WTC11 (cell line): Measurements from ENCODE around the gene ATL3. TPM values are rescaled to one million over a fixed set of nuclear protein-coding genes. Genes with fewer than 3 reads are reported as not detected.

Experiments used
- ATAC-seq: fragments of 200-7000 bp; cut with Tn5 transposase; 2 replicates; pipeline ENCODE4 v1.10.0; 2021; ENCODE audit warnings: mild to moderate bottlenecking, moderate library complexity
- CTCF ChIA-PET: fragments of 300-600 bp; sonication (Branson Sonifier 250); formaldehyde crosslinking; loops from one replicate; lab custom pipeline; 2021; ENCODE audit warnings: antibody characterized with exemption; lab: Charles Lee
- POLR2A ChIA-PET: fragments of 350-600 bp; sonication (Branson Sonifier 250); formaldehyde crosslinking; loops from one replicate; lab custom pipeline; 2021; ENCODE audit warnings: antibody characterized with exemption; lab: Charles Lee
- DNase-seq: peaks from one replicate; pipeline ENCODE4 v3.0.0; 2021; ENCODE audit warnings: low spot score
- H3K27ac Mint-ChIP-seq: 2 replicates; pipeline ENCODE4 v1.8.0; 2021; ENCODE audit warnings: mixed read lengths
- H3K27me3 Mint-ChIP-seq: 2 replicates; pipeline ENCODE4 v1.8.0; 2021; ENCODE audit warnings: low read depth, mild to moderate bottlenecking, moderate library complexity, mixed read lengths
- H3K36me3 Mint-ChIP-seq: 2 replicates; pipeline ENCODE4 v1.8.0; 2021; ENCODE audit warnings: mixed read lengths
- H3K4me1 Mint-ChIP-seq: 2 replicates; pipeline ENCODE4 v1.8.0; 2022; ENCODE audit warnings: mixed read lengths
- H3K4me3 Mint-ChIP-seq: 2 replicates; pipeline ENCODE4 v1.8.0; 2021; ENCODE audit warnings: mild to moderate bottlenecking, moderate library complexity, mixed read lengths
- H3K9me3 Mint-ChIP-seq: 2 replicates; pipeline ENCODE4 v1.8.0; 2021; ENCODE audit warnings: mixed read lengths
- ATF1 ChIP-seq: sonication (generic); formaldehyde crosslinking; IDR thresholded peaks from 2 replicates; pipeline ENCODE4 v1.8.1; 2023; ENCODE audit warnings: mild to moderate bottlenecking, moderate library complexity, missing genetic modification reagents
- ATF2 ChIP-seq: sonication (generic); formaldehyde crosslinking; IDR thresholded peaks from 2 replicates; pipeline ENCODE4 v1.8.1; 2022; ENCODE audit warnings: low read depth, missing genetic modification reagents, borderline replicate concordance
- ELF4 ChIP-seq: sonication (generic); formaldehyde crosslinking; IDR thresholded peaks from 2 replicates; pipeline ENCODE4 v1.8.1; 2022; ENCODE audit warnings: low read depth, mild to moderate bottlenecking, moderate library complexity, missing genetic modification reagents
- ESRRA ChIP-seq: sonication (generic); formaldehyde crosslinking; IDR thresholded peaks from 2 replicates; pipeline ENCODE4 v1.8.1; 2022; ENCODE audit warnings: mild to moderate bottlenecking, missing genetic modification reagents, borderline replicate concordance
- FOXP1 ChIP-seq: sonication (generic); formaldehyde crosslinking; IDR thresholded peaks from 2 replicates; pipeline ENCODE4 v1.8.0; 2022; ENCODE audit warnings: missing genetic modification reagents, mild to moderate bottlenecking, moderate library complexity, borderline replicate concordance
- NR1H2 ChIP-seq: sonication (generic); formaldehyde crosslinking; IDR thresholded peaks from 2 replicates; pipeline ENCODE4 v1.9.0; 2021; ENCODE audit warnings: mild to moderate bottlenecking, moderate library complexity, missing genetic modification reagents
- NR2C2 ChIP-seq: sonication (generic); formaldehyde crosslinking; IDR thresholded peaks from 2 replicates; pipeline ENCODE4 v1.8.0; 2022; ENCODE audit warnings: mild to moderate bottlenecking, missing genetic modification reagents
- RORB ChIP-seq: fragments of 250-450 bp; sonication (Bioruptor Pico); IDR thresholded peaks from 2 replicates; pipeline ENCODE4 v1.9.0; 2021; ENCODE audit warnings: mild to moderate bottlenecking
- SMAD3 ChIP-seq: sonication (generic); formaldehyde crosslinking; IDR thresholded peaks from 2 replicates; pipeline ENCODE4 v1.8.0; 2022; ENCODE audit warnings: missing genetic modification reagents, mild to moderate bottlenecking, borderline replicate concordance
- USF1 ChIP-seq: sonication (generic); formaldehyde crosslinking; IDR thresholded peaks from 2 replicates; pipeline ENCODE4 v1.8.0; 2022; ENCODE audit warnings: mild to moderate bottlenecking, missing genetic modification reagents
- ZMAT4 ChIP-seq: fragments of 250-450 bp; sonication (Bioruptor Pico); IDR thresholded peaks from 2 replicates; pipeline ENCODE4 v1.9.0; 2021; ENCODE audit warnings: mild to moderate bottlenecking
- ZNF121 ChIP-seq: sonication (generic); formaldehyde crosslinking; IDR thresholded peaks from 2 replicates; pipeline ENCODE4 v1.8.0; 2023; ENCODE audit warnings: missing genetic modification reagents
- ZNF263 ChIP-seq: sonication (generic); formaldehyde crosslinking; IDR thresholded peaks from 2 replicates; pipeline ENCODE4 v1.8.1; 2022; ENCODE audit warnings: low read depth, mild to moderate bottlenecking, moderate library complexity, missing genetic modification reagents
- ZNF317 ChIP-seq: sonication (generic); formaldehyde crosslinking; IDR thresholded peaks from 2 replicates; pipeline ENCODE4 v1.8.1; 2023; ENCODE audit warnings: low read depth, mild to moderate bottlenecking, moderate library complexity, missing genetic modification reagents, borderline replicate concordance
- ZNF425 ChIP-seq: fragments of 250-450 bp; sonication (Bioruptor Pico); conservative IDR thresholded peaks from 2 replicates; pipeline ENCODE4 v1.9.0; 2021; ENCODE audit warnings: mild to moderate bottlenecking
- ZSCAN18 ChIP-seq: fragments of 250-450 bp; sonication (Bioruptor Pico); IDR thresholded peaks from 2 replicates; pipeline ENCODE4 v2.1.2; 2022; ENCODE audit warnings: mild to moderate bottlenecking, moderate library complexity
- total RNA-seq: library from RNA; stranded (reverse); gene quantifications from 3 replicates; pipeline ENCODE4 v1.2.3, GENCODE V29; 2021
- TF ChIP-seq, protein P1 (sequence below): sonication (generic); formaldehyde crosslinking; IDR thresholded peaks from 2 replicates; pipeline ENCODE4 v1.8.1; 2022; ENCODE audit warnings: missing genetic modification reagents, borderline replicate concordance
- TF ChIP-seq, protein P2 (sequence below): sonication (generic); formaldehyde crosslinking; conservative IDR thresholded peaks from 2 replicates; pipeline ENCODE4 v1.8.1; 2023; ENCODE audit warnings: mild to moderate bottlenecking, low read depth, missing genetic modification reagents, moderate library complexity

The ATL3 gene
- total RNA-seq, 1 experiment from 2014 or later = 32.1 TPM

DNA sequence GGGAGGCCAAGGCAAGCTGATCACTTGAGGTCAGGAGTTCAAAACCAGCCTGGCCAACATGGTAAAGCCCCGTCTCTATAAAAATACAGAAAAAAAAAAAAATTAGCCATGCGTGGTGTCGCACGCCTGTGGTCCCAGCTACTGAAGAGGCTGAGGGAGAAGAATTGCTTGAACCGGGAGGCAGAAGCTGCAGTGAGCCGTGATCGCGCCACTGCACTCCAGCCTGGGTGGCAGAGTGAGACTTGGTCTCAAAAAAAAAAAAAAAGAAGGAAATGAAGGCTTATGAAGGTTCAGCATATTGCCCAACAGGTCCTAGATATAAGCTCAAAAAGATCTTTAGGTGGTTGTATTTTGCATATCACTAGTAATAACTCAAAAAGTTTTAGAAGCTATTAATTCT is 10.2 kb downstream of the ATL3 start:
- no peak for TF ChIP-seq FOXP1 (CRISPR knock-in tag)
- no peak for TF ChIP-seq ESRRA
- POLR2A ChIA-PET = interaction anchor here (0.7 kb wide), 1 partner anchor 169 kb away, joined by 3 read pairs; no protein-coding TSS in a partner anchor
- CTCF ChIA-PET = interaction anchor here (0.6 to 1.0 kb wide), 2 partner anchors 21 to 79 kb away, joined by 3 read pairs; no protein-coding TSS in a partner anchor
- ATAC-seq (no peak), DNase-seq (no peak)
- peaks cover 8% of the 10 kb centered on the region for H3K4me1 Mint-ChIP-seq
- H3K36me3 Mint-ChIP-seq = peaks cover 15% of the 10 kb centered on the region
- H3K27me3 Mint-ChIP-seq = no peaks in the 10 kb centered on the region
- no peak overlapping the region for H3K27ac Mint-ChIP-seq
- H3K9me3 Mint-ChIP-seq = no peaks in the 10 kb centered on the region
- H3K4me3 Mint-ChIP-seq = no peak overlapping the region

GRCh38 chr11:63652671-63653070 is 18.5 kb downstream of the ATL3 start:
- POLR2A ChIA-PET = no interaction called here

DNA sequence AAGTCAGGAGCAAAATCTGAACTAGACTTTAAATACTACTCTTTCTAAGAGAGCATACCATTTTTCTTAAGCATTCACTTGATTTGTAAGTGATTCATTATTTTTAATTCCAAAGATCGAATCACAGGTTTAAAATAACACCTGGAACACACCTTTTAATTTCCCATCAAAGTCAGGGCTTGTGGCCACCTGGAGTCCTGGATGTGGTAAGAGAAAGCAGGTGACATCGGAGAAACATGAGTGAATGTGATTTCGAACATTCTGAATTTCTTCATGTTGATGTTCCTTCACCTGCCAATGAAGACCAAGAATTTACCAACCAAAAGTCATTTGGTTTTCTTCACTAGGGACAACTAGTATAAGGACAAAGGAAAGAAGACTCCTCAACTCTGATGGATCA is 28.0 kb downstream of the ATL3 start:
- Mint-ChIP-seq H3K4me1 (no peaks in the 10 kb centered on the region), H3K9me3 (no peaks in the 10 kb centered on the region), H3K4me3 (no peak overlapping the region), H3K27ac (no peak overlapping the region), H3K36me3 (peaks cover 50% of the 10 kb centered on the region), H3K27me3 (no peaks in the 10 kb centered on the region)
- POLR2A ChIA-PET = no interaction called here
- TF ChIP-seq RORB (CRISPR knock-in tag) = no peak
- TF ChIP-seq ELF4 = no peak
- ATAC-seq (no peak), DNase-seq (no peak)
- CTCF ChIA-PET = no interaction called here

More at GRCh38 chr11:63652671-63653070, 18.5 kb downstream of the ATL3 start:
- Mint-ChIP-seq H3K4me1 (no peaks in the 10 kb centered on the region), H3K27me3 (no peaks in the 10 kb centered on the region), H3K36me3 (peaks cover 42% of the 10 kb centered on the region), H3K27ac (no peak overlapping the region), H3K4me3 (no peak overlapping the region), H3K9me3 (no peaks in the 10 kb centered on the region)
- ATAC-seq (no peak), DNase-seq (no peak)
- no peak for TF ChIP-seq ZMAT4 (CRISPR knock-in tag)
- TF ChIP-seq ZNF121 (CRISPR knock-in tag) = 0 out of 2 replicates have a peak, but pooled peaks have one; percentile 12
- TF ChIP-seq ATF1 = no peak
- TF ChIP-seq, protein P1, sequence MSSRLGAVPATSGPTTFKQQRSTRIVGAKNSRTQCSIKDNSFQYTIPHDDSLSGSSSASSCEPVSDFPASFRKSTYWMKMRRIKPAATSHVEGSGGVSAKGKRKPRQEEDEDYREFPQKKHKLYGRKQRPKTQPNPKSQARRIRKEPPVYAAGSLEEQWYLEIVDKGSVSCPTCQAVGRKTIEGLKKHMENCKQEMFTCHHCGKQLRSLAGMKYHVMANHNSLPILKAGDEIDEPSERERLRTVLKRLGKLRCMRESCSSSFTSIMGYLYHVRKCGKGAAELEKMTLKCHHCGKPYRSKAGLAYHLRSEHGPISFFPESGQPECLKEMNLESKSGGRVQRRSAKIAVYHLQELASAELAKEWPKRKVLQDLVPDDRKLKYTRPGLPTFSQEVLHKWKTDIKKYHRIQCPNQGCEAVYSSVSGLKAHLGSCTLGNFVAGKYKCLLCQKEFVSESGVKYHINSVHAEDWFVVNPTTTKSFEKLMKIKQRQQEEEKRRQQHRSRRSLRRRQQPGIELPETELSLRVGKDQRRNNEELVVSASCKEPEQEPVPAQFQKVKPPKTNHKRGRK (CRISPR knock-in tag) = no peak
- TF ChIP-seq ZNF317 = no peak
- CTCF ChIA-PET = no interaction called here

GRCh38 chr11:63641727-63642126 is 29.4 kb downstream of the ATL3 start:
- Mint-ChIP-seq H3K9me3 (no peaks in the 10 kb centered on the region), H3K4me3 (no peak overlapping the region), H3K27ac (no peak overlapping the region), H3K27me3 (no peaks in the 10 kb centered on the region), H3K4me1 (no peaks in the 10 kb centered on the region), H3K36me3 (peaks cover 52% of the 10 kb centered on the region)
- ATAC-seq (no peak), DNase-seq (no peak)
- CTCF ChIA-PET = no interaction called here
- POLR2A ChIA-PET = no interaction called here
- TF ChIP-seq FOXP1 (CRISPR knock-in tag) (no peak), NR1H2 (no peak), NR2C2 (CRISPR knock-in tag) (no peak), ZSCAN18 (CRISPR knock-in tag) (no peak), ATF2 (CRISPR knock-in tag) (no peak), ZNF425 (CRISPR knock-in tag) (no peak), SMAD3 (CRISPR knock-in tag) (no peak), ZNF263 (no peak), USF1 (CRISPR knock-in tag) (no peak), ZMAT4 (CRISPR knock-in tag) (no peak)
- TF ChIP-seq, protein P2, sequence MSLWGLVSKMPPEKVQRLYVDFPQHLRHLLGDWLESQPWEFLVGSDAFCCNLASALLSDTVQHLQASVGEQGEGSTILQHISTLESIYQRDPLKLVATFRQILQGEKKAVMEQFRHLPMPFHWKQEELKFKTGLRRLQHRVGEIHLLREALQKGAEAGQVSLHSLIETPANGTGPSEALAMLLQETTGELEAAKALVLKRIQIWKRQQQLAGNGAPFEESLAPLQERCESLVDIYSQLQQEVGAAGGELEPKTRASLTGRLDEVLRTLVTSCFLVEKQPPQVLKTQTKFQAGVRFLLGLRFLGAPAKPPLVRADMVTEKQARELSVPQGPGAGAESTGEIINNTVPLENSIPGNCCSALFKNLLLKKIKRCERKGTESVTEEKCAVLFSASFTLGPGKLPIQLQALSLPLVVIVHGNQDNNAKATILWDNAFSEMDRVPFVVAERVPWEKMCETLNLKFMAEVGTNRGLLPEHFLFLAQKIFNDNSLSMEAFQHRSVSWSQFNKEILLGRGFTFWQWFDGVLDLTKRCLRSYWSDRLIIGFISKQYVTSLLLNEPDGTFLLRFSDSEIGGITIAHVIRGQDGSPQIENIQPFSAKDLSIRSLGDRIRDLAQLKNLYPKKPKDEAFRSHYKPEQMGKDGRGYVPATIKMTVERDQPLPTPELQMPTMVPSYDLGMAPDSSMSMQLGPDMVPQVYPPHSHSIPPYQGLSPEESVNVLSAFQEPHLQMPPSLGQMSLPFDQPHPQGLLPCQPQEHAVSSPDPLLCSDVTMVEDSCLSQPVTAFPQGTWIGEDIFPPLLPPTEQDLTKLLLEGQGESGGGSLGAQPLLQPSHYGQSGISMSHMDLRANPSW (CRISPR knock-in tag) = no peak
